Activated T-helper 17 cell treated with anti-CD3 and anti-CD28 coated beads, Interleukin-2, amount 50 U/mL, for 72 hours (primary cell): ENCODE data around the gene RTF2. TPM values are rescaled to one million over a fixed set of nuclear protein-coding genes. Genes with fewer than 3 reads are reported as not detected.

Source experiments
- ATAC-seq: fragments of 150-1000 bp; cut with Tn5 transposase; replicated peaks from 2 replicates; pipeline ENCODE4 v1.10.0; 2021; ENCODE audit warnings: mild to moderate bottlenecking, moderate library complexity
- H3K27ac Mint-ChIP-seq: one replicate; pipeline ENCODE4 v1.8.0; 2022; ENCODE audit warnings: mixed read lengths
- H3K27me3 Mint-ChIP-seq: one replicate; pipeline ENCODE4 v1.8.0; 2022; ENCODE audit warnings: mixed read lengths
- H3K36me3 Mint-ChIP-seq: one replicate; pipeline ENCODE4 v1.8.0; 2022; ENCODE audit warnings: low read depth, mild to moderate bottlenecking, mixed read lengths
- H3K4me1 Mint-ChIP-seq: one replicate; pipeline ENCODE4 v1.8.0; 2022; ENCODE audit warnings: mixed read lengths
- H3K4me3 Mint-ChIP-seq: one replicate; pipeline ENCODE4 v1.8.0; 2022; ENCODE audit warnings: mild to moderate bottlenecking, mixed read lengths
- H3K9me3 Mint-ChIP-seq: one replicate; pipeline ENCODE4 v1.8.0; 2022; ENCODE audit warnings: mixed read lengths
- total RNA-seq, 2 donors: library from RNA; stranded (reverse); gene quantifications; one replicate each; pipeline ENCODE4 v1.2.3, GENCODE V29; 2022

RTF2 gene, protein sequence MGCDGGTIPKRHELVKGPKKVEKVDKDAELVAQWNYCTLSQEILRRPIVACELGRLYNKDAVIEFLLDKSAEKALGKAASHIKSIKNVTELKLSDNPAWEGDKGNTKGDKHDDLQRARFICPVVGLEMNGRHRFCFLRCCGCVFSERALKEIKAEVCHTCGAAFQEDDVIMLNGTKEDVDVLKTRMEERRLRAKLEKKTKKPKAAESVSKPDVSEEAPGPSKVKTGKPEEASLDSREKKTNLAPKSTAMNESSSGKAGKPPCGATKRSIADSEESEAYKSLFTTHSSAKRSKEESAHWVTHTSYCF
- total RNA-seq: 10 to 100 TPM; 62.4 to 80.0 TPM

DNA sequence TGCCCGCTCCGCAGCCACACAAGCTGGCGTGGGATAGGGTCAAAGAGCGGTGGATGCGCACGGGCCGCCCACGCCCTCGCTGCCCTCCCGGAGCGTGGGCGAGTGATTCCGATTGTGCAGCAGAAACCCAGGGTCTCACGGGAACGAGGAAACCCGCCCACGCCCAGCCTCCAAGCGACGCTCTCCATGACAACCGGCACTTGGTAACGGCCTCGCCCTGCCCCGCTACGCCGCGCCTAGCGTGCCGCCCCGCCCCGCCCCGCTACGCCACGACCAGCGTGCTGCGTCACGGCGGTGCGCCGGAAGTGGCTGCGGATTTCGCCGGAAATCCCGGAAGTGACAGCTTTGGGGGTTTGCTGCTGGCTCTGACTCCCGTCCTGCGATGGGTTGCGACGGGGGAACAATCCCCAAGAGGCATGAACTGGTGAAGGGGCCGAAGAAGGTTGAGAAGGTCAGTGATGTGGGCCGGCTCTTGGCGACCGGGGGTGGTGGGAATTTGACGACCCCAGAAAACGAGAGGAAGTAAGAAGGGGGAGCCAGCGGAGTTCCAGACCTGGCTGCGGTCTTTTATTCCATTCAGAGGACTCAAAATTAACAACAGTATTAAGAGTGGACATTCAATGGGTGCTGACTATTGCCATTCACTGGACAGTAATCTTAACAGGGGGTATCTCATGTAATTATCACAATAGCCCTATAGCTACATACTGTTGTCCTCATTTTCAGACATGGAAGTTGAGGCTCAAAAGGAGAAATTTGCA lies at the start of gene RTF2:
Gene RTF2 (plus strand): TSS at position 312 of the 761 bp plus-strand sequence. CDS start 71 bp downstream, at position 383.
- Mint-ChIP-seq H3K9me3 (no peaks in the 10 kb centered on the region), H3K27ac (peak within 1 kb of the TSS; percentile 99), H3K27me3 (no peaks in the 10 kb centered on the region), H3K36me3 (peaks cover 48% of the 10 kb centered on the region), H3K4me1 (peaks cover 14% of the 10 kb centered on the region), H3K4me3 (peak within 1 kb of the TSS; percentile 96)
- peak; percentile 100 for ATAC-seq

DNA sequence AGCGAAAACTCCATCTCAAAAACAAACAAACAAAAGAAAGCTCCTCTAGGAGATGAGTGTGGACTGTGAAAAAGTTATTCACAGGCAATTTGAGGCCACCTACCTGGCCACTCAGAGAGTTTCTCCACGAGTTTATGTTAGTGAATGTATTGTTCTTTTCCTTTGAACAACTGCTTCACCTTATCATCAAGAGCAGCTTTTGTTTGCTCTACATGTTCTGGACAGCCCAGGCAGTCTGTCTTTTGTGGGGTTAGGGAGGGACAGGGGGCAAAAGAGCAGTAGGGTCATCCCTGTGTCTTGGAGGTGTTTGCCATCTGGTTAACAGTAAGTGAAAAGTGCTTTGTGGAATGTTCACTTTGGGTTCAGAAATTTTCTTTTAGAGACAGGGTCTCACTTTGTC lies 48.4 kb upstream of the RTF2 start:
- no peaks in the 10 kb centered on the region for H3K27me3 Mint-ChIP-seq
- no peak for ATAC-seq
- no peak overlapping the region for H3K27ac Mint-ChIP-seq
- H3K4me3 Mint-ChIP-seq: no peak overlapping the region
- H3K9me3 Mint-ChIP-seq: no peaks in the 10 kb centered on the region
- H3K4me1 Mint-ChIP-seq: peaks cover 44% of the 10 kb centered on the region
- peaks cover 17% of the 10 kb centered on the region for H3K36me3 Mint-ChIP-seq

DNA sequence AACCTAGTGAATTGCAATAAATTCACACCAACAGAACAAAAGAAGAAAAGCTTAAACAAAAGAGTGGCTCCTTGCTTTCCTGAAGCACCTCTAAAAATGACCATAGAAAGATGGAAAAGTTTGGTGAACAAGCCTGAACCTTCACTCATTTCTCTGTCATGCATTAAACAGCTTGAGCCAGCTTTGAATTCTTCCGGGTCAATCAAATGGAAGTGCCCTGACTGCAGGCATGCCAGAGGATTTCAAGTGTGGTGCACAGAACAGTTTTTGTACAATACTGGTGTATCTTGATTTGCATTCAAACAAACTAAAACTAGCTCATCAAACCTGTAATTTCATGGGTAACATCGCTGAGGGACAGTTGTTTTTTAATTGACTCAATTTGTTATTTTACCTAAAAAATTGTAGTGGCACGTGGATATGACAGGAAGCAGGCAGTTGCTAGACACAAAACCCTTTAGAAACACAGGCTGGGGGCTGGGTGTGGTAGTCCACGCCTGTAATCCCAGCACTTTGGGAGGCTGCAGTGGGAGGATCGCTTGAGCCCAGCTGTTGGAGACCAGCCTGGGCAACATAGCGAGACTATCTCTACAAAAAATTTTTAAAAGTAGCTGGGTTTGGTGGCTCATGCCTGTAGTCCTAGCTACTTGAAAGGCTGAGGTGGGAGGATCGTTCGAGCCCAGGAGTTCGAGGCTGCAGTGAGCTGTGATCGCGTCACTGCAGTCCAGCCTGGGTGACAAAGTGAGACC lies 47.3 kb upstream of the RTF2 start:
- Mint-ChIP-seq H3K9me3 (no peaks in the 10 kb centered on the region), H3K27ac (peak overlapping the region; percentile 82), H3K27me3 (no peaks in the 10 kb centered on the region), H3K36me3 (peaks cover 13% of the 10 kb centered on the region), H3K4me1 (peaks cover 41% of the 10 kb centered on the region), H3K4me3 (peak overlapping the region; percentile 61)
- ATAC-seq: no peak

DNA sequence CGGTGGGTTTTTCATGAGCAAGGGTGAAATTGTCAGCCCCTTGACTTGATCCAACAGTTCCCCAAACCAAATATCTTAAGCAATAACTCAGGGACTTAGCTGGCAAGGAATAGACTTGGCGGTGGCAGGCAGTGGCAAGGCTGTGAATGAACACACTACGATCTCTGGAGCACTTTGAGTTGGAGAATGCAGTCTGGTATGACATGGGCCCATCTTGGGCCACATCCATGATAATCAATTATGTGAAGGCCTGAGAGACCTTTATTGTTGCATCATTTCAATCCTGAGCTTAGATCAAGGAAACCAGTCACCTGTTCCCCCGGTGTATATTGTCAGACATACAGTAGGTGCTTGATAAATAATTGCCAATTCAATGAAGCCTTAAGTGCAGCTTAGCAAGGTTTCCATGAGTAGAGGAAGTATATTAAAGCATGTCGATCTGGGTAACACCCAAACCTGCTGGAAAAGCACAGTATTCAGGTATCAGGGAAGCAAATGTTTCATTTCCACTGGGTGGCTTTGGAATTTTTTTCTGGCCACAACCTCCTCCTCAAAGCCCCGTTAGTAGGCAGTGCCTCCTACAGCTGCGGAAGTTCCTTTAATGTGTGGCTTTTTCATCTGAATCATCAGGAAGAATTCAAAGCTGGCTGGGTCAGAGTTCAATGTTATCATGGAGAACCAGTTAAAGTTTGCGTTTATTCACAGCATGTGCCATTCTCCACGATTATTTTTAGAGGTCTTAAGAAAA lies 46.2 kb upstream of the RTF2 start:
- no peak for ATAC-seq
- Mint-ChIP-seq H3K9me3 (no peaks in the 10 kb centered on the region), H3K4me3 (peak overlapping the region; percentile 61), H3K27me3 (no peaks in the 10 kb centered on the region), H3K27ac (peak overlapping the region; percentile 82), H3K4me1 (peaks cover 34% of the 10 kb centered on the region), H3K36me3 (peaks cover 4% of the 10 kb centered on the region)

DNA sequence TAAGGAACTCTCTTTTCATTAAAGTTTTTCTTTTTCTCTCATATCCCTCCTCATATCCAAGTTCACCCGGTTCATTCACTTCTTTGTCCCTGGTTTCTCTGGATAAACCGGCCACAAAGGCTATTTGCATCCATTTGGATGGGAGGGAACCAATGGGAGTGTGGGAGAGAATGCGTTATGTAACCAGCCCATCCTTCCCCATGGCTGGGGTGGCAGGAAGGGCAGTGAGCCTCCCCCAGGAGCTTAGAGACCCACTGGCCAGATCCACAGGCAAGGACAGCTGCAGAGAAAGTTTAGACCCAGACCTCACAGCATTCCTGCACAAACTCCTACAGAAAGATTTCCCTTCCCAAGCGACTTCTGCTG lies 45.6 kb upstream of the RTF2 start:
- ATAC-seq: no peak
- Mint-ChIP-seq H3K36me3 (no peaks in the 10 kb centered on the region), H3K4me1 (peaks cover 34% of the 10 kb centered on the region), H3K9me3 (no peaks in the 10 kb centered on the region), H3K27me3 (no peaks in the 10 kb centered on the region), H3K4me3 (peak overlapping the region; percentile 61), H3K27ac (peak overlapping the region; percentile 82)

DNA sequence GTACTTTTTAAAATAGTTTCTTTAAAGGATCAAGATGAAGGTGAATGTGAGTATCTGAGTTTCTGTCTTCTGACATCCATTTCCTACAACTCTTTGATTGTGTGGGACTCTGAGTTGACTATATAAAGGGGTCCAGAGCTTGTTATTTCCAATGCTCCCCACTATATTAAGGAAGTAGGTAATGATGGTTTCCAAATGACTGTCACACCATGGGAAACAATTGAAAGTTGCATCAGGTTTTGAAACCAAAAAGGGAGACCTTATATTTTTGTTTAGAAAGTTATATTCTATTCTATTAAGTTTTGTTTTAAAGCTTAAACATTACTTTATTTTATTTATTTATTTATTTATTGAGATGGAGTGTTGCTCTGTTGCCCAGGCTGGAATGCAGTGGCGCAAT lies 45.2 kb upstream of the RTF2 start:
- ATAC-seq: no peak
- no peaks in the 10 kb centered on the region for H3K9me3 Mint-ChIP-seq
- H3K4me3 Mint-ChIP-seq: peak overlapping the region; percentile 61
- H3K27ac Mint-ChIP-seq: no peak overlapping the region
- peaks cover 34% of the 10 kb centered on the region for H3K4me1 Mint-ChIP-seq
- no peaks in the 10 kb centered on the region for H3K36me3 Mint-ChIP-seq
- no peaks in the 10 kb centered on the region for H3K27me3 Mint-ChIP-seq

DNA sequence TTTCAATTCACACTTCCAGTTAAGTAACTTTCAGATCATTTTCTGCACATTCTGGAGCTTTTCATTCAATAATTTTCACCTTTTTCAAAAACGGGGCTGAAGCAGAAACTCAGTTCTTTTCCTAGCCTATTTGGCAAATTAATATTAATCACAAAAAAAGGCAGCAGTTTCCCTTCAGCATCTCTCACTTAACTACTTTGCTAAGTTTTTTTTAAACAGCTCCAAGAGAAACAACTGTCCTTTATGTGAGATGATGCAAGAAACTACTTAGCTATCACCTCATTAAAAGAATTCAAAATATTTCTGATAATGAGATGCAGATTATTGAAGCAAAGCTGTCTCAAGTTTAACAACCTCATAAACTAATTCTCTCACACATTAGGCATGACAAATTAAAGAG lies 44.5 kb upstream of the RTF2 start:
- peaks cover 34% of the 10 kb centered on the region for H3K4me1 Mint-ChIP-seq
- H3K36me3 Mint-ChIP-seq: no peaks in the 10 kb centered on the region
- H3K27me3 Mint-ChIP-seq: no peaks in the 10 kb centered on the region
- no peak for ATAC-seq
- no peak overlapping the region for H3K27ac Mint-ChIP-seq
- no peaks in the 10 kb centered on the region for H3K9me3 Mint-ChIP-seq
- no peak overlapping the region for H3K4me3 Mint-ChIP-seq

DNA sequence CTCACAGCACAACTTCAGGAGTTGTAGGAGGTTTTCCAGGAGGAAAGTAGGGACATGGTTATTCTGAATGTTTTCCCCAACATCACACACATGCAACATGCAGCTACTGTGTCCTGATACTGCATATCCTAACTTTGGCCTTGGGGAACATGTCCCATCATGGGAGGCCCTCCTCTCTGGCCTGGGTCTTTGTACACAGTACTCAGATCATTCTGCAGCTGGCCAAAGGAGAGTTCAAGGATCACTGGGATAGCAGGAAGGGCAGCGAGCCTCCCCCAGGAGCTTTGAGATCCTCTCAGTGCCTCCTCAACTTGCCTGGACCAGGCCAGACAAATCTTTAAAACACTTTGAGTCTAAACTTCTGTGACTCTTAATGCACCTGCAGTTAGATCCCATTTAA lies 43.5 kb upstream of the RTF2 start:
- Mint-ChIP-seq H3K27me3 (no peaks in the 10 kb centered on the region), H3K27ac (no peak overlapping the region), H3K36me3 (no peaks in the 10 kb centered on the region), H3K9me3 (peaks cover 4% of the 10 kb centered on the region), H3K4me1 (peaks cover 41% of the 10 kb centered on the region), H3K4me3 (no peak overlapping the region)
- no peak for ATAC-seq

DNA sequence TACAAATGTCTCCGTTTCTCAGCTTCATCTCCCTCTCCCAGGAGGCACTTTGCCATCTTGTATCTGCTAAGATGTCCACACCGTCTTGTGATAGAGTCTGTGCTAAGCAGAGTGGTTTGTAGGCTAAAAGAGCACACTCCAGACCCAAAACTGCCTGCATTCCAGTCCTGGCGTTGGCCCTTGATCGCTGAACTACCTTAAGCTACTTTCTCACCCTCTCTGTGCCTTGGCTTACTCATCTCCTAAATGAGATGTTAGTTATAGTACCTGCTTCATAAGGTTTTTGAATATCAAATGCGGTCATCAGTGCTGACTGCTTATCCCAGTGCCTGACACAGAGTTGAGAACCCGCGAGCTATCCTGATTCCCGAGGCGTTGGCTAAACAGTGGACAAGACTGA lies 42.4 kb upstream of the RTF2 start:
- ATAC-seq: no peak
- no peaks in the 10 kb centered on the region for H3K27me3 Mint-ChIP-seq
- H3K36me3 Mint-ChIP-seq: no peaks in the 10 kb centered on the region
- H3K9me3 Mint-ChIP-seq: peaks cover 4% of the 10 kb centered on the region
- H3K4me1 Mint-ChIP-seq: peaks cover 43% of the 10 kb centered on the region
- no peak overlapping the region for H3K4me3 Mint-ChIP-seq
- peak overlapping the region; percentile 57 for H3K27ac Mint-ChIP-seq

DNA sequence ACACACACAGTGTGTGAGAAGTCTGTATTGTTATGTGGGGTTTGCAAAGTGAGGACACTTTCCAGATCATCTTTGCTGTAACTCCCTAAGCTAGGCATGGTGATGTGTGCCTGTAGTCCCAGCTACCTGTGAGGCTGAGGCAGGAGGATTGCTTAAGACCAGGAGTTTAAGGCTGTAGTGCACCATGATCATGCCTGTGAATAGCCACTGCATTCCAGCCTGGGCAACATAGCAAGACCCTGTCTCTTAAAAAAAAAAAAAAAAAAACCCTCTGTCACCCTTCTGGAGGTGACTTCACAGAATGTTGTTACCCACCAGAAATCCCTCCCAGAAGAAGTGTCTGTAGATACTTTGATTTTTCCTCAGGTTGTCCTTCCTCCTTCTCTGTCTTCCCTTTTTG lies 41.5 kb upstream of the RTF2 start:
- Mint-ChIP-seq H3K27me3 (no peaks in the 10 kb centered on the region), H3K36me3 (no peaks in the 10 kb centered on the region), H3K4me1 (peaks cover 40% of the 10 kb centered on the region), H3K4me3 (no peak overlapping the region), H3K9me3 (peaks cover 4% of the 10 kb centered on the region), H3K27ac (no peak overlapping the region)
- no peak for ATAC-seq

DNA sequence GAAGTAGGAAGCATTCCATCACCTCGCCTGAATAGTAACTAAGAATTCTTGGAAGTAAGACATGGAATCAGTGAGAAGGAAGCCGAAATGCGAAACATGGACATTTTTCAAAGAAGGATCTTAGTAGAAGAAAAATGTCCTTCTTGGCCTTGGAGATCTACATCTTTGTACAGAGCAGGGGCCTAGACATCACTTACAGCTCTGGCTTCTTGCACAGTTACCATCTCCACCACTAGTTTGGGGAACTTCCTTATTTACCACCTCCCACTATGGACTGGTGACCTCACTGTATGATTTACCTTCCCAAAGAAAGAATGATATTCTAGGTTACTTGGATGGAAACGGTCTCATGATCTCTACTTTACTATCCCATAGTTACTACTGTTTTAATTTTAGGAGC lies 40.6 kb upstream of the RTF2 start:
- Mint-ChIP-seq H3K4me1 (peaks cover 32% of the 10 kb centered on the region), H3K36me3 (no peaks in the 10 kb centered on the region), H3K4me3 (no peak overlapping the region), H3K27me3 (no peaks in the 10 kb centered on the region), H3K27ac (peak overlapping the region; percentile 90), H3K9me3 (peaks cover 4% of the 10 kb centered on the region)
- no peak for ATAC-seq

DNA sequence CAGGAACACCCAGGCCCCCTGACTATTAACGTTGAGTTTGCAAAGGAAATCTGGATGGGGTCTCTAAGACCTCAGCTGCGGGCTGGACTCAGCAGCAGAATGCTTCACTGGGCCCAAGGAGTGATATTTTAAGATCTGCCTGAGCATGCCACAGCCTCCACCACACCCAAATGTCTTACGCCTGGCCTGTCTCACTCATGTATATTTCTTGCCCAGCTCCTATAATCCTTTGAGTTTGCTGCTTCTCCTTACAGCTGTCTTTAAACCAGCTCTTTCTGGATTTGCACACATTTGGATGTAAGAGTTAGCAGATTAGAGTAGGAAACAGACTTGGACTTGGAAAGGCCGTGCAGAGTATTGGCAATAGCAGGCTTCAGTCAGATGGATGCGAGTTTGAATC lies 40.0 kb upstream of the RTF2 start:
- peak overlapping the region; percentile 90 for H3K27ac Mint-ChIP-seq

DNA sequence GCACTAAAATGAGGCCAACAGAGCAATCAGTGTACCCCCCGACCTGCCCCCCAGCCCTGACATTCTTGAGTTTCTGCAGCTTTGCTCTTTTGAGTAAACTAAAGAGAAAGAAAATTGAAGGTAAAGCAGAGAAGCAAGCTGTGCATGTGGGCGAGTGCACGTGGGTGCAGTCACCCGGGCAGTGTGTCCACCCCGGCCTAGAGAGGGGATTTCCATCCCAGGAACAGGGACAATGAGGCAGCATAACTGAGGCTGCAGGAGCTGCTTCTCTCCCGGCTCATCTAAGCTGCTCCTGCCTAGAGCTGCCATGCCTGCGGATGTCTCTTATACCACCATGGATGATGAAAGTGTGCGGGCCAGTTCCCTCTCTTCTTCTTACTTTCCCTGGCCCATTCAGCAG lies 39.5 kb upstream of the RTF2 start:
- no peak for ATAC-seq
- H3K27ac Mint-ChIP-seq: peak overlapping the region; percentile 90
- H3K4me1 Mint-ChIP-seq: peaks cover 31% of the 10 kb centered on the region
- H3K36me3 Mint-ChIP-seq: no peaks in the 10 kb centered on the region
- H3K4me3 Mint-ChIP-seq: peak overlapping the region; percentile 70
- no peaks in the 10 kb centered on the region for H3K27me3 Mint-ChIP-seq
- H3K9me3 Mint-ChIP-seq: peaks cover 4% of the 10 kb centered on the region

More for the DNA sequence above, 40.0 kb upstream of the RTF2 start:
- H3K4me3 Mint-ChIP-seq: peak overlapping the region; percentile 70
- no peak for ATAC-seq
- no peaks in the 10 kb centered on the region for H3K27me3 Mint-ChIP-seq
- peaks cover 31% of the 10 kb centered on the region for H3K4me1 Mint-ChIP-seq
- no peaks in the 10 kb centered on the region for H3K36me3 Mint-ChIP-seq
- H3K9me3 Mint-ChIP-seq: peaks cover 4% of the 10 kb centered on the region

DNA sequence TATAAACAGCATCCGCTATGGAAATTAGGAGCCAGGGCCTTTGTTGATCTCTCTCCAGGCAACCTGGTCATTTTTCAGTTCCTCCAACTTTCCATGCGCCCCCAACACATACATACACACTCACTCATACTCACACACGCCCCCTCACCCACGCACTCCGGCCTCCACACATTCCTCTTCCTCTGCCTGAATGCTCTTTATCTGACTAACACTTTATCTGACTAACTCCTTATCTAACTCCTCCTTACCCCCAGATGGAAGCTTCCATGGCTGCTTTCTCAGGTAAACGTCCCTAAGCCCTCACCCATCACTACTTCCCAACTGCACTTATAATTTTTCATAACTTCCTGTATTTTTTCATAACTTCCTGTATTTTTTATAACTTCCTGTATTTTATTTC lies 38.9 kb upstream of the RTF2 start:
- H3K9me3 Mint-ChIP-seq: peaks cover 4% of the 10 kb centered on the region
- ATAC-seq: peak; percentile 75
- no peaks in the 10 kb centered on the region for H3K36me3 Mint-ChIP-seq
- H3K27ac Mint-ChIP-seq: peak overlapping the region; percentile 90
- peaks cover 31% of the 10 kb centered on the region for H3K4me1 Mint-ChIP-seq
- H3K27me3 Mint-ChIP-seq: no peaks in the 10 kb centered on the region
- peak overlapping the region; percentile 70 for H3K4me3 Mint-ChIP-seq
